Activated CD8-positive, alpha-beta memory T cell treated with anti-CD3 and anti-CD28 coated beads for 36 hours (primary cell): ENCODE data around the gene SIRT6. TPM values are rescaled to one million over a fixed set of nuclear protein-coding genes. Genes with fewer than 3 reads are reported as not detected.
"Not testable (repeated sequence)": the region's sequence is repeated elsewhere in the genome, so short reads cannot be mapped to it uniquely, and the experiment has no call there.

Source experiments
- CTCF ChIA-PET: fragments of 350-600 bp; sonication (Branson Sonifier 250); formaldehyde crosslinking; loops from one replicate; lab custom pipeline; 2021; ENCODE audit warnings: antibody characterized with exemption; lab: Charles Lee
- POLR2A ChIA-PET: fragments of 350-600 bp; sonication (Branson Sonifier 250); formaldehyde crosslinking; loops from one replicate; lab custom pipeline; 2021; ENCODE audit warnings: antibody characterized with exemption; lab: Charles Lee
- total RNA-seq, 2 experiments: library from RNA; stranded (reverse); gene quantifications; one replicate each; pipeline ENCODE4 v1.2.3, GENCODE V29; 2021

Gene SIRT6
- total RNA-seq, 2 experiments from 2014 or later = 33.0 to 34.0 TPM

GRCh38 chr19:4152241-4152998, 29.9 kb downstream of the SIRT6 start:
- ChIA-PET POLR2A (no interaction called here), CTCF (interaction anchor here (0.7 to 1.9 kb wide), 2 partner anchors 13 to 21 kb away, joined by 3 to 7 read pairs; no protein-coding TSS in a partner anchor)

- ChIA-PET POLR2A (no interaction called here), CTCF (interaction anchor here (0.6 to 0.7 kb wide), 2 partner anchors 9 to 22 kb away, joined by 3 read pairs; no protein-coding TSS in a partner anchor)
These were observed 30.7 kb downstream of the SIRT6 start for GRCh38 chr19:4151623-4152022.

GRCh38 chr19:4149518-4150288, 32.7 kb downstream of the SIRT6 start:
- POLR2A ChIA-PET = no interaction called here
- CTCF ChIA-PET = no interaction called here

GRCh38 chr19:4144666-4145249, 37.6 kb downstream of the SIRT6 start:
- POLR2A ChIA-PET = no interaction called here

GRCh38 chr19:4142916-4143315, 39.4 kb downstream of the SIRT6 start:
- POLR2A ChIA-PET = not testable (repeated sequence)
- CTCF ChIA-PET = interaction anchor here (0.7 kb wide), 1 partner anchor 79 kb away, joined by 3 read pairs; no protein-coding TSS in a partner anchor

More at GRCh38 chr19:4144666-4145249, 37.6 kb downstream of the SIRT6 start:
- CTCF ChIA-PET = no interaction called here

- ChIA-PET POLR2A (interaction anchor here (0.6 to 0.7 kb wide), 3 partner anchors 152 to 1209 kb away, joined by 5 to 11 read pairs (median 6); no protein-coding TSS in a partner anchor), CTCF (interaction anchor here (0.6 to 2.4 kb wide), 39 partner anchors 8 to 1578 kb away, joined by 3 to 24 read pairs (median 4); partner anchors contain the start of genes CREB3L3, EEF2 and PIAS4)
These were observed 42.1 kb downstream of the SIRT6 start for GRCh38 chr19:4140237-4140711.

GRCh38 chr19:4139614-4140236, 42.6 kb downstream of the SIRT6 start:
- POLR2A ChIA-PET = interaction anchor here (0.6 to 0.7 kb wide), 2 partner anchors 152 to 182 kb away, joined by 5 to 11 read pairs; no protein-coding TSS in a partner anchor
- CTCF ChIA-PET = interaction anchor here (0.5 to 2.4 kb wide), 41 partner anchors 8 to 1579 kb away, joined by 3 to 24 read pairs (median 4); partner anchors contain the start of genes CREB3L3, EEF2, MRPL54 and PIAS4

GRCh38 chr19:4138445-4138844, 43.9 kb downstream of the SIRT6 start:
- ChIA-PET CTCF (interaction anchor here (0.5 to 1.3 kb wide), 2 partner anchors 29 to 132 kb away, joined by 3 read pairs; no protein-coding TSS in a partner anchor), POLR2A (no interaction called here)

- CTCF ChIA-PET = no interaction called here
- POLR2A ChIA-PET = no interaction called here
These were observed 45.7 kb downstream of the SIRT6 start for GRCh38 chr19:4136680-4137088.

GRCh38 chr19:4135386-4135785, 47.0 kb downstream of the SIRT6 start:
- CTCF ChIA-PET = interaction anchor here (0.7 kb wide), 2 partner anchors 388 to 437 kb away, joined by 3 to 4 read pairs; no protein-coding TSS in a partner anchor
- POLR2A ChIA-PET = not testable (repeated sequence)

GRCh38 chr19:4134351-4134750, 48.0 kb downstream of the SIRT6 start:
- ChIA-PET POLR2A (no interaction called here), CTCF (no interaction called here)

- POLR2A ChIA-PET = no interaction called here
- CTCF ChIA-PET = interaction anchor here (1.0 kb wide), 1 partner anchor 10 kb away, joined by 3 read pairs; no protein-coding TSS in a partner anchor
These were observed 51.5 kb downstream of the SIRT6 start for GRCh38 chr19:4130744-4131438.

GRCh38 chr19:4129050-4129449, 53.3 kb downstream of the SIRT6 start:
- POLR2A ChIA-PET = not testable (repeated sequence)
- CTCF ChIA-PET = interaction anchor here (1.0 kb wide), 1 partner anchor 11 kb away, joined by 7 read pairs; no protein-coding TSS in a partner anchor

GRCh38 chr19:4127322-4127721, 55.0 kb downstream of the SIRT6 start:
- POLR2A ChIA-PET, CTCF ChIA-PET: not testable (repeated sequence)

GRCh38 chr19:4124638-4125037, 57.7 kb downstream of the SIRT6 start:
- POLR2A ChIA-PET = interaction anchor here (0.5 kb wide), 1 partner anchor 257 kb away, joined by 3 read pairs; no protein-coding TSS in a partner anchor
- CTCF ChIA-PET = interaction anchor here (0.6 to 1.7 kb wide), 2 partner anchors 16 to 235 kb away, joined by 3 to 5 read pairs; no protein-coding TSS in a partner anchor
